Measurements from ENCODE around the gene MICAL3.
A peak's percentile ranks its signal among the peaks of the same experiment; 100 is the strongest.

Gene MICAL3

DNA sequence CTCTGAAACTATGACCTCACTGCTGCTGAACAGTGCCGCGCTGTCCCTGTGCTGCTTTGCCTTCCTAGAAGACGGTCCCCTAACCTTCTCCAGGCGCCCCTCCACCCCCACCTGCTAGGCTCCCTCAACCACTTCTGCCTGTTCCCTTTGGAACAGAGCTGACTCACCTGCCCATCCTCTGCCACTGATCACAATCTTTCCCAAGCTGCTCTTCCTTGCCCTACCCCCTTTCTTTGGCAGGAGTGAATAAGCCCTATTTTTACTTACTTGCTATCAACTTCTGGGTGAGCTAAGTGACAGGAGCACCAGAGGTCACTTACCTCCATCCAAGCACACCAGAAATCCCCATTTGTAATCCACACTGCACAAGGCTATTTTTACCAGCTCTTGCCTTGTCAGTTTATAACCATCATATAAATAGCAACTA is 134.1 kb downstream of the MICAL3 start:
- H3K27ac ChIP-seq (ENCODE audit: poor library complexity, severe bottlenecking): no peak overlapping the region
- H3K9me3 ChIP-seq (ENCODE audit: severe bottlenecking): no peaks in the 10 kb centered on the region
- peaks cover 82% of the 10 kb centered on the region for H3K36me3 ChIP-seq (ENCODE audit: low read depth)
- H3K4me3 ChIP-seq (ENCODE audit: severe bottlenecking): no peak overlapping the region
- DNase-seq (ENCODE audit: low spot score) (no peak), ATAC-seq (ENCODE audit: low read depth) (peak; percentile 72)
- H3K27me3 ChIP-seq (ENCODE audit: insufficient read depth, poor library complexity, severe bottlenecking): no peaks in the 10 kb centered on the region
- H3K4me1 ChIP-seq (ENCODE audit: insufficient read depth, poor library complexity, severe bottlenecking): peaks cover 1% of the 10 kb centered on the region
- TF ChIP-seq, protein P1, sequence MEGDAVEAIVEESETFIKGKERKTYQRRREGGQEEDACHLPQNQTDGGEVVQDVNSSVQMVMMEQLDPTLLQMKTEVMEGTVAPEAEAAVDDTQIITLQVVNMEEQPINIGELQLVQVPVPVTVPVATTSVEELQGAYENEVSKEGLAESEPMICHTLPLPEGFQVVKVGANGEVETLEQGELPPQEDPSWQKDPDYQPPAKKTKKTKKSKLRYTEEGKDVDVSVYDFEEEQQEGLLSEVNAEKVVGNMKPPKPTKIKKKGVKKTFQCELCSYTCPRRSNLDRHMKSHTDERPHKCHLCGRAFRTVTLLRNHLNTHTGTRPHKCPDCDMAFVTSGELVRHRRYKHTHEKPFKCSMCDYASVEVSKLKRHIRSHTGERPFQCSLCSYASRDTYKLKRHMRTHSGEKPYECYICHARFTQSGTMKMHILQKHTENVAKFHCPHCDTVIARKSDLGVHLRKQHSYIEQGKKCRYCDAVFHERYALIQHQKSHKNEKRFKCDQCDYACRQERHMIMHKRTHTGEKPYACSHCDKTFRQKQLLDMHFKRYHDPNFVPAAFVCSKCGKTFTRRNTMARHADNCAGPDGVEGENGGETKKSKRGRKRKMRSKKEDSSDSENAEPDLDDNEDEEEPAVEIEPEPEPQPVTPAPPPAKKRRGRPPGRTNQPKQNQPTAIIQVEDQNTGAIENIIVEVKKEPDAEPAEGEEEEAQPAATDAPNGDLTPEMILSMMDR (IDR thresholded peaks at IDR 0.05; ENCODE audit: poor library complexity, severe bottlenecking): no peak

DNA sequence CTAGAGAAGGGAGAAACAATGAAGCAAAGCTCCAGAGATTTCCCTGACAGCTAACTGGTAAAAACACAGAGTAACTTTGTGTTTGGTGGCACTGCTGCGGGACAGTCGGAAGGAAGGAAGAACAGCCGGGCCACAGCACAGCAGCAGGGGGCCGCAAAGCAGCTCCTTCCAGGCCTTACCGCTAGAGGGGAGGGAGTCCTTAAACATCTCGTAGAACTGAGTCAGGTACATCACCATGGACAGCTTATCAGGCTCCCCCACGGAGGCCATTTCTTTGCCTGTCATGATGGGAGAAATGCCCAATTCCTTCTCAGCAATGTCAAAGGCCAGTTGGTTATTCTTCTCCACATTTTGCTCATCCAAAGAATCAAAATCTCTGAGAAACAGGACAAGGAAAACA is 135.5 kb downstream of the MICAL3 start:
- H3K4me3 ChIP-seq (ENCODE audit: severe bottlenecking): no peak overlapping the region
- H3K27me3 ChIP-seq (ENCODE audit: insufficient read depth, poor library complexity, severe bottlenecking): no peaks in the 10 kb centered on the region
- no peak for DNase-seq (ENCODE audit: low spot score)
- peaks cover 14% of the 10 kb centered on the region for H3K4me1 ChIP-seq (ENCODE audit: insufficient read depth, poor library complexity, severe bottlenecking)
- H3K9me3 ChIP-seq (ENCODE audit: severe bottlenecking): no peaks in the 10 kb centered on the region
- H3K36me3 ChIP-seq (ENCODE audit: low read depth): peaks cover 75% of the 10 kb centered on the region
- TF ChIP-seq, protein P1 (IDR thresholded peaks at IDR 0.05; ENCODE audit: poor library complexity, severe bottlenecking): peak; percentile 25
- no peak overlapping the region for H3K27ac ChIP-seq (ENCODE audit: poor library complexity, severe bottlenecking)
- no peak; the same call in 2 of the 3 replicates for ATAC-seq (ENCODE audit: low read depth)

DNA sequence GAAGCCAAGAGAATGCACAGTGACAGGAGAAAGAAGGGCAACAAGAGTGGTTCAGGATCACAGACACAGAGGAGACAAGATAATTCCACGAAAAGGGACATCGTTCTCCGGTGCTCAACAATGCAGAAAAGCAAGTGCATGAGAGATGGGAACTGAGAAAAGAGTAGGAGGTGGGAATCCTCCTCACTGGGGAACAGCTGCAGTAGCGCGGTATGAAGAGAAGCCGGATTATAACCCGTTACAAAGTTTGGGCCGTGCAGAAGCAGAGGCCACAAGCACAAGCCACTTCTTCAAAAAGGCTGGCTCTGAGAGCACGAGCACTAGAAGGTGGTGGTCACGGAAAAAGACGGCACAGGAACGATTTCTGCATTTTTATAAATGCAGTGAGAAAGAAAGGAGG is 135.9 kb downstream of the MICAL3 start:
- Histone ChIP-seq H3K27me3 (ENCODE audit: insufficient read depth, poor library complexity, severe bottlenecking) (no peaks in the 10 kb centered on the region), H3K9me3 (ENCODE audit: severe bottlenecking) (no peaks in the 10 kb centered on the region), H3K4me1 (ENCODE audit: insufficient read depth, poor library complexity, severe bottlenecking) (peaks cover 18% of the 10 kb centered on the region), H3K4me3 (ENCODE audit: severe bottlenecking) (no peak overlapping the region), H3K36me3 (ENCODE audit: low read depth) (peaks cover 75% of the 10 kb centered on the region), H3K27ac (ENCODE audit: poor library complexity, severe bottlenecking) (no peak overlapping the region)
- no peak for ATAC-seq (ENCODE audit: low read depth)
- no peak for DNase-seq (ENCODE audit: low spot score)
- TF ChIP-seq, protein P1 (IDR thresholded peaks at IDR 0.05; ENCODE audit: poor library complexity, severe bottlenecking): no peak

DNA sequence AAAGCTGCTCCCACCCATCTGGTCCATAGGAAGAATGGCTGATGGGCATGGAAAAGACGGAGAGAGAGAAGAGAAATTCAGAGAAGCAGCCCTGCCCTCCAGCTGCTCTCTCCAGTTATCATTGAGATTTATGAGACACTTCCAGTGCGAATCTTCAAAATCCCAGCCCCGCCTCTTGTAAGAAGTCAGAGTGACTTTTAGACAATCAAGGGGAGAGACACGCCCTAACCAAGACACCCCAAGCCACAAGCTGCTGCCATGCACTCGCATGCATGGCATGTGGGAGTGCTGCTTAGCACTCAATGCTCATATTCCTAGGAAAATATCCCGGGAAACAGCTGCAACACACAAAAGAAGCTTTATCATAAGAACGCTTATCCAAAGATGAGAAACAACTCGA is 139.5 kb downstream of the MICAL3 start:
- H3K36me3 ChIP-seq (ENCODE audit: low read depth): peaks cover 76% of the 10 kb centered on the region
- H3K27ac ChIP-seq (ENCODE audit: poor library complexity, severe bottlenecking): peak overlapping the region; percentile 34
- ATAC-seq (ENCODE audit: low read depth): no peak

DNA sequence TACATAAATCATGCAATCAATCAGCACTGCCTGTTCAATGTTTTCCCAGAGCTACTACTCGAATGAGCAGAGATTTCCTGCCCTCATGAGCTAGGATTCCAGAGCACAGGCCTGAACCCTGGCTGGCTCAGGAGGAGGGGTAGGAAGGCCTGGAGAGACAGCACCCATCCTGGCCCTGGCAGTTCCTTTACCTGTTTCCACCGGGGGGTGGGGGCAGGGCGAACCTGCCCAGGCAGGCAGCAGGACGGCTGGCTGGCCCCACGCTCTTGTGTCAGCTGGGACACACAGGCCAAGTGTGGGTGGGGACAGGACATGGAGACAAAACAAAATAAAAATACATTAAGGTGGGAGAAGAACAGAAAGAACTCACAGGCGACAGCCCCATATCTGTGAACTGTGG is 140.3 kb downstream of the MICAL3 start:
- ATAC-seq (ENCODE audit: low read depth) (peak; percentile 67), DNase-seq (ENCODE audit: low spot score) (no peak)
- Histone ChIP-seq H3K4me3 (ENCODE audit: severe bottlenecking) (no peak overlapping the region), H3K27ac (ENCODE audit: poor library complexity, severe bottlenecking) (peak overlapping the region; percentile 34), H3K27me3 (ENCODE audit: insufficient read depth, poor library complexity, severe bottlenecking) (no peaks in the 10 kb centered on the region), H3K9me3 (ENCODE audit: severe bottlenecking) (no peaks in the 10 kb centered on the region), H3K4me1 (ENCODE audit: insufficient read depth, poor library complexity, severe bottlenecking) (peaks cover 18% of the 10 kb centered on the region), H3K36me3 (ENCODE audit: low read depth) (peaks cover 78% of the 10 kb centered on the region)
- TF ChIP-seq, protein P1 (IDR thresholded peaks at IDR 0.05; ENCODE audit: poor library complexity, severe bottlenecking): no peak

More for the DNA sequence above, 139.5 kb downstream of the MICAL3 start:
- DNase-seq (ENCODE audit: low spot score): no peak
- H3K4me1 ChIP-seq (ENCODE audit: insufficient read depth, poor library complexity, severe bottlenecking): peaks cover 18% of the 10 kb centered on the region
- H3K9me3 ChIP-seq (ENCODE audit: severe bottlenecking): no peaks in the 10 kb centered on the region
- no peaks in the 10 kb centered on the region for H3K27me3 ChIP-seq (ENCODE audit: insufficient read depth, poor library complexity, severe bottlenecking)
- TF ChIP-seq, protein P1 (IDR thresholded peaks at IDR 0.05; ENCODE audit: poor library complexity, severe bottlenecking): no peak
- no peak overlapping the region for H3K4me3 ChIP-seq (ENCODE audit: severe bottlenecking)
